Astrocyte of the spinal cord (primary cell): Measurements from ENCODE around the gene CHODL.

Source experiments
- DNase-seq: peaks from one replicate; pipeline ENCODE4 v3.0.0; 2011; ENCODE audit warnings: low read depth, low spot score
- H3K4me3 ChIP-seq: 2 replicates; pipeline ENCODE4 v1.5.1; 2011; ENCODE audit warnings: low read depth, mild to moderate bottlenecking, low read length, moderate library complexity
- in situ Hi-C: cut with HindIII; loops from 2 replicates; pipeline ENCODE4 v1.10.0; 2017; ENCODE audit warnings: low sequenced_read_pairs
- TF ChIP-seq, protein P1 (sequence below): IDR thresholded peaks from 2 replicates; pipeline ENCODE4 v1.5.1; 2012; ENCODE audit warnings: low read depth, mild to moderate bottlenecking, low read length, inconsistent platforms

CHODL gene

DNA sequence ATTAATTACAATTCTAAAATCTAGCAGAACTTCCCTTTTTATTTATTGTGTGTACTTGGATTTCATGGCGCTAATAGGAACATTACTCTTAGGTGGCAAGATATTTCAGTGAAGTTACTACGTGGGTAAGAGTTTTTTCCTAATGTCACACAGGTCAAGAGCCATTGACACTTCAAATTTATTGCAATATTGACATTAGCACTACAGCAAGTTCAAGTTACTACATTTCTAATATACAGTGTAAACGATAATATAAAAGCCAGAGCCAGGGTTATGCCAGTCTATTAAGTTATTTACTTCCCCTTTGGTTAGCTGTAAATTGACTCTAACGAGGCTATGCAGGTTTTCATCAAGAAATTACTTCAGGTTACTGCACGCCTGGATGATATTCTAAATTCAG is 29.7 kb downstream of the CHODL start:
- no peak overlapping the region for H3K4me3 ChIP-seq
- TF ChIP-seq, protein P1, sequence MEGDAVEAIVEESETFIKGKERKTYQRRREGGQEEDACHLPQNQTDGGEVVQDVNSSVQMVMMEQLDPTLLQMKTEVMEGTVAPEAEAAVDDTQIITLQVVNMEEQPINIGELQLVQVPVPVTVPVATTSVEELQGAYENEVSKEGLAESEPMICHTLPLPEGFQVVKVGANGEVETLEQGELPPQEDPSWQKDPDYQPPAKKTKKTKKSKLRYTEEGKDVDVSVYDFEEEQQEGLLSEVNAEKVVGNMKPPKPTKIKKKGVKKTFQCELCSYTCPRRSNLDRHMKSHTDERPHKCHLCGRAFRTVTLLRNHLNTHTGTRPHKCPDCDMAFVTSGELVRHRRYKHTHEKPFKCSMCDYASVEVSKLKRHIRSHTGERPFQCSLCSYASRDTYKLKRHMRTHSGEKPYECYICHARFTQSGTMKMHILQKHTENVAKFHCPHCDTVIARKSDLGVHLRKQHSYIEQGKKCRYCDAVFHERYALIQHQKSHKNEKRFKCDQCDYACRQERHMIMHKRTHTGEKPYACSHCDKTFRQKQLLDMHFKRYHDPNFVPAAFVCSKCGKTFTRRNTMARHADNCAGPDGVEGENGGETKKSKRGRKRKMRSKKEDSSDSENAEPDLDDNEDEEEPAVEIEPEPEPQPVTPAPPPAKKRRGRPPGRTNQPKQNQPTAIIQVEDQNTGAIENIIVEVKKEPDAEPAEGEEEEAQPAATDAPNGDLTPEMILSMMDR: no peak
- no peak for DNase-seq
- in situ Hi-C loops: no loop called here

DNA sequence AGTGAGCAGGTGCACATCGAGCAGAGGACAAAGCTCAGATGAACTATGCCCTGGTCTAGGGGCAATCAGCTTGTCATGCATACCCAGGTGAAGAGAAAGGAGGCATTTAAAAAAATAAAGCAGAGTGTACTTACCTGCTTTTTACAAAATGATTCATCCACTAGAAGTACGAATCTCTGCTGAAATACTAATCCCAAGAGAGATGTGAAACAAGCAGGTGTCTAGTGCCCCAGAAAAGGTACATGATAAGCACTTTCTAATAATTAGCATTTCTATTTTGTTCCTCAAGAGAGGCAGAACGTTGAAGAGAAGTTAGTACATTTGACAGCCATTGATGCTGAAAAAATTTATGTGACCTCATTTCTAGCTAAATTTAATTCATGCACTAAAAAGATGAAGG is 31.1 kb downstream of the CHODL start:
- TF ChIP-seq, protein P1: no peak
- in situ Hi-C loops: no loop called here
- H3K4me3 ChIP-seq: no peak overlapping the region
- no peak for DNase-seq

DNA sequence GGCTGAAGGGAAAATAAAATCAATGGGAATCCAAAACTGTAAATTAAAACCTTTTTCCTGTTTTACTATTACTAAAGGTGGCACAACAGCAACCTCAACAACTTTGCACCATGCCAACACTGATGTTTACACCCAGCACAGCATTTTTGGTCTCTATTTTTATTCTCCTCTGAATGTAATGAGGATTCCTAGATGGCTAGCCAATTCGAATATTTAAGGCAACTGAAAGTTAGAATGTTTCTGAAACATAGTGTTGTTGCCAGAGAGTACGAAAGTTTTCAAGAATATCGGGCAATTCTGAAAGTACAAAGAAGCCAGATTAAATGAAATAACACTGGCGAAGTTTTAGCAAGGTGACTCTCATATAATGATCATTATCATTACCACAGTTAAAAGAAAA is 40.7 kb downstream of the CHODL start:
- no peak overlapping the region for H3K4me3 ChIP-seq
- in situ Hi-C loops: no loop called here
- TF ChIP-seq, protein P1: no peak
- no peak for DNase-seq

DNA sequence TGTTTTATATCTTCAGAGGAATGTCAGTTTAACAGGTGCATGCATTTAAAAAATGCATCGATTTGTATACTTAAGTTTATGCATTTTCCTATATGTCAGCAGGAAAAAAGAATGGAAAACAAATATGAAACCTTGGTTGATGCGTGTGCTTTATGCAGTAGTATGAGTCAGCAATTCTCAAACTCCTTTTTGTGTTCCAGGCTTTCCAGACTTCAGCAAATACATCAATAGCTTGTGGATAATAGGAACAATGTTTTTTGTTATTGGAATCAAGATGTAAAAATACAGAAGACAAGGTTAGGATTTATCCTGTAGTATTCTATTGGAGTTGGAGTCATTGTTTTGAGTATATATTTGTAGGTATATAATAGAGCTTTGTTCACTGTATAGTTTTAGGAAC is 45.2 kb downstream of the CHODL start:
- H3K4me3 ChIP-seq: no peak overlapping the region
- DNase-seq: no peak
- TF ChIP-seq, protein P1: no peak
- in situ Hi-C loops: no loop called here

DNA sequence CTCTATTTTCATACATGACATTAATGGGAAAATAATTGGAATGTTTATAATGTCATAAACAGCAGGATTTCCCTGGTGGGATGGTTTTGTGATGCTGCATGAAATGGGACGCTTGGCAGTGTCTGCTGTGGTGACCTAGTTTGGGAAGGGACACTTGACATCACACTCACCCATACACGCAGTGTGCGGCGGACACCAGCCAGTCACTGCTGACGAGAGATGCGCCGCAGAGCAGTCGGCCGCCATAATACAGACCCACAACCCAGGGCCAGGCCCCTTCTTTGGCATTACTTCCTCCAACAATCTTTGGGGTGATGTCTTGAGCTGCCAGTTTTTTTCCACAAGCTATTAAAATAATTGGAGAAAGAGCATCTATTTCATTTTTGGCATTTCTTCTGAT is 49.5 kb downstream of the CHODL start:
- in situ Hi-C loops: no loop called here
- DNase-seq: no peak
- no peak overlapping the region for H3K4me3 ChIP-seq
- TF ChIP-seq, protein P1: no peak

DNA sequence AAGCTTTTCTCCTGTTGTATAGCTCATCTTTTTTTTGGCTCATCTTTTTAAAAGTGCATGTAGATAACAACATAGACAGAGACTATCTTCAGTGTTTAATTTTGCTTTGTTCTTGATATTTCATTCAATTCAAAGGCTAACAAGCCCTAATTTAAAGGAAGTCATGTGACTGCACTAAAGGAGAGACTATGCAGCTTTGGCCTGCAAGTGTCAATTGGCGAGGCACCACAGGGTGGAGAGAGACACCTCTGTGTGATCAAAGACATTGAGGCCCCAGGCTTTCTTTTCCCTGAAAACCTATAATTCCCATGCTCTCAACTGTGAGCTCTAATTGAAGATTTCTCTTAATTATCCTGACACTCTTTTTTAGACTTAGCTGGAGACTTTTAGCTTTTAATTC is 53.6 kb downstream of the CHODL start:
- TF ChIP-seq, protein P1: no peak
- in situ Hi-C loops: no loop called here
- DNase-seq: no peak
- no peak overlapping the region for H3K4me3 ChIP-seq
